ENCODE measurements around the gene BAIAP2.

The BAIAP2 gene

GRCh38 chr17:81030741-81031565 lies 4.0 kb upstream of the BAIAP2 start:
- no peak overlapping the region for H3K9ac ChIP-seq (ENCODE audit: insufficient read length, low read depth)
- peaks cover 21% of the 10 kb centered on the region for H3K27me3 ChIP-seq (ENCODE audit: insufficient read depth, insufficient read length)
- no peak overlapping the region for H3K4me3 ChIP-seq (ENCODE audit: insufficient read length, low read depth)
- peaks cover 20% of the 10 kb centered on the region for H3K4me1 ChIP-seq (ENCODE audit: insufficient read depth, insufficient read length)
- no peaks in the 10 kb centered on the region for H3K9me3 ChIP-seq (ENCODE audit: insufficient read depth, low read length)
- peaks cover 8% of the 10 kb centered on the region for H3K36me3 ChIP-seq (ENCODE audit: insufficient read depth, insufficient read length, low read length)
- TF ChIP-seq ZNF274 (IDR thresholded peaks at IDR 0.05; ENCODE audit: low read depth, low read length) (no peak), SUZ12 (IDR thresholded peaks at IDR 0.05; ENCODE audit: extremely low read depth, insufficient read depth, insufficient read length) (no peak), YY1 (IDR thresholded peaks at IDR 0.05; ENCODE audit: insufficient read depth, insufficient read length) (no peak)
- no peak for DNase-seq (ENCODE audit: low read depth, low spot score)

GRCh38 chr17:81031566-81032550 lies 3.1 kb upstream of the BAIAP2 start:
- Histone ChIP-seq H3K4me3 (ENCODE audit: insufficient read length, low read depth) (no peak overlapping the region), H3K36me3 (ENCODE audit: insufficient read depth, insufficient read length, low read length) (peaks cover 14% of the 10 kb centered on the region), H3K4me1 (ENCODE audit: insufficient read depth, insufficient read length) (peaks cover 20% of the 10 kb centered on the region), H3K27me3 (ENCODE audit: insufficient read depth, insufficient read length) (peaks cover 25% of the 10 kb centered on the region), H3K9ac (ENCODE audit: insufficient read length, low read depth) (no peak overlapping the region), H3K9me3 (ENCODE audit: insufficient read depth, low read length) (no peaks in the 10 kb centered on the region)
- no peak for TF ChIP-seq SUZ12 (IDR thresholded peaks at IDR 0.05; ENCODE audit: extremely low read depth, insufficient read depth, insufficient read length)
- no peak for TF ChIP-seq ZNF274 (IDR thresholded peaks at IDR 0.05; ENCODE audit: low read depth, low read length)
- no peak for TF ChIP-seq YY1 (IDR thresholded peaks at IDR 0.05; ENCODE audit: insufficient read depth, insufficient read length)
- DNase-seq (ENCODE audit: low read depth, low spot score) = no peak

GRCh38 chr17:81032641-81033480 lies 2.1 kb upstream of the BAIAP2 start:
- H3K9ac ChIP-seq (ENCODE audit: insufficient read length, low read depth) = peak overlapping the region; percentile 13
- peaks cover 25% of the 10 kb centered on the region for H3K27me3 ChIP-seq (ENCODE audit: insufficient read depth, insufficient read length)
- H3K36me3 ChIP-seq (ENCODE audit: insufficient read depth, insufficient read length, low read length) = peaks cover 24% of the 10 kb centered on the region
- TF ChIP-seq SUZ12 (IDR thresholded peaks at IDR 0.05; ENCODE audit: extremely low read depth, insufficient read depth, insufficient read length) (no peak), YY1 (IDR thresholded peaks at IDR 0.05; ENCODE audit: insufficient read depth, insufficient read length) (no peak), ZNF274 (IDR thresholded peaks at IDR 0.05; ENCODE audit: low read depth, low read length) (no peak)
- no peak for DNase-seq (ENCODE audit: low read depth, low spot score)
- H3K4me3 ChIP-seq (ENCODE audit: insufficient read length, low read depth) = no peak overlapping the region
- peaks cover 22% of the 10 kb centered on the region for H3K4me1 ChIP-seq (ENCODE audit: insufficient read depth, insufficient read length)
- H3K9me3 ChIP-seq (ENCODE audit: insufficient read depth, low read length) = no peaks in the 10 kb centered on the region

- no peak for DNase-seq (ENCODE audit: low read depth, low spot score)
- Histone ChIP-seq H3K4me1 (ENCODE audit: insufficient read depth, insufficient read length) (peaks cover 17% of the 10 kb centered on the region), H3K27me3 (ENCODE audit: insufficient read depth, insufficient read length) (peaks cover 25% of the 10 kb centered on the region), H3K9me3 (ENCODE audit: insufficient read depth, low read length) (no peaks in the 10 kb centered on the region), H3K4me3 (ENCODE audit: insufficient read length, low read depth) (peak overlapping the region; percentile 69), H3K9ac (ENCODE audit: insufficient read length, low read depth) (peak overlapping the region; percentile 79), H3K36me3 (ENCODE audit: insufficient read depth, insufficient read length, low read length) (peaks cover 32% of the 10 kb centered on the region)
- TF ChIP-seq YY1 (IDR thresholded peaks at IDR 0.05; ENCODE audit: insufficient read depth, insufficient read length) (no peak), SUZ12 (IDR thresholded peaks at IDR 0.05; ENCODE audit: extremely low read depth, insufficient read depth, insufficient read length) (no peak), ZNF274 (IDR thresholded peaks at IDR 0.05; ENCODE audit: low read depth, low read length) (no peak)
Measured at GRCh38 chr17:81033535-81034167, 1.3 kb upstream of the BAIAP2 start.

- no peak for TF ChIP-seq ZNF274 (IDR thresholded peaks at IDR 0.05; ENCODE audit: low read depth, low read length)
- TF ChIP-seq SUZ12 (IDR thresholded peaks at IDR 0.05; ENCODE audit: extremely low read depth, insufficient read depth, insufficient read length) = no peak
- no peak for TF ChIP-seq YY1 (IDR thresholded peaks at IDR 0.05; ENCODE audit: insufficient read depth, insufficient read length)
- DNase-seq (ENCODE audit: low read depth, low spot score) = no peak
- H3K9ac ChIP-seq (ENCODE audit: insufficient read length, low read depth) = peak overlapping the region; percentile 79
- H3K9me3 ChIP-seq (ENCODE audit: insufficient read depth, low read length) = no peaks in the 10 kb centered on the region
- peaks cover 19% of the 10 kb centered on the region for H3K4me1 ChIP-seq (ENCODE audit: insufficient read depth, insufficient read length)
- H3K27me3 ChIP-seq (ENCODE audit: insufficient read depth, insufficient read length) = peaks cover 25% of the 10 kb centered on the region
- peaks cover 38% of the 10 kb centered on the region for H3K36me3 ChIP-seq (ENCODE audit: insufficient read depth, insufficient read length, low read length)
- H3K4me3 ChIP-seq (ENCODE audit: insufficient read length, low read depth) = peak overlapping the region; percentile 69
Measured at GRCh38 chr17:81034168-81034777, 678 bp upstream of the BAIAP2 start.
